OCI-LY7 (cell line): Measurements from ENCODE around the gene OR4E1.

Source experiments
- CTCF ChIP-seq: fragments of 200-600 bp; sonication (generic); conservative IDR thresholded peaks from 2 replicates; pipeline ENCODE4 v1.5.1; 2014; ENCODE audit warnings: mild to moderate bottlenecking, antibody characterized with exemption, low read length, moderate library complexity, mixed read lengths
- EZH2phosphoT487 ChIP-seq: fragments of 200-600 bp; sonication (generic); IDR thresholded peaks from 2 replicates; pipeline ENCODE4 v1.6.1; 2018; ENCODE audit warnings: low read depth, borderline replicate concordance, mild to moderate bottlenecking, mixed run types, antibody characterized with exemption, low read length, moderate library complexity, mixed read lengths

GRCh38 chr14:21653331-21653885, 20.2 kb downstream of the OR4E1 start, which contains the start of gene OR4E2:
- TF ChIP-seq CTCF (no peak), EZH2phosphoT487 (no peak)
